Activated naive CD4-positive, alpha-beta T cell treated with anti-CD3 and anti-CD28 coated beads for 36 hours (primary cell): ENCODE measurements around the gene RBM23. TPM values are rescaled to one million over a fixed set of nuclear protein-coding genes. Genes with fewer than 3 reads are reported as not detected.

Experiments used
- CTCF ChIA-PET: fragments of 350-600 bp; sonication (Branson Sonifier 250); formaldehyde crosslinking; loops from one replicate; lab custom pipeline; 2021; ENCODE audit warnings: antibody characterized with exemption; lab: Charles Lee
- DNase-seq: peaks from one replicate; pipeline ENCODE4 v3.0.0-alpha.2; 2020
- H3K27ac Mint-ChIP-seq: one replicate; pipeline ENCODE4 v1.8.0; 2021; ENCODE audit warnings: mild to moderate bottlenecking, mixed read lengths
- H3K27me3 Mint-ChIP-seq: one replicate; pipeline ENCODE4 v1.8.0; 2021; ENCODE audit warnings: low read depth, mixed read lengths
- H3K36me3 Mint-ChIP-seq: one replicate; pipeline ENCODE4 v1.8.0; 2021; ENCODE audit warnings: low read depth, mixed read lengths
- H3K4me1 Mint-ChIP-seq: one replicate; pipeline ENCODE4 v1.8.0; 2021; ENCODE audit warnings: low read depth, mixed read lengths
- H3K4me3 Mint-ChIP-seq: one replicate; pipeline ENCODE4 v1.8.0; 2021; ENCODE audit warnings: mild to moderate bottlenecking, moderate library complexity, mixed read lengths
- H3K9me3 Mint-ChIP-seq: one replicate; pipeline ENCODE4 v1.8.0; 2021; ENCODE audit warnings: mixed read lengths
- intact Hi-C: fragments of 100-400 bp; cut with micrococcal nuclease; formaldehyde crosslinking; loops from one replicate; pipeline ENCODE4 v1.15.1; 2023
- total RNA-seq, 2 experiments: library from RNA; stranded (reverse); gene quantifications; one replicate each; pipeline ENCODE4 v1.2.3, GENCODE V29; 2021

Gene RBM23
- total RNA-seq, 2 experiments from 2014 or later = 53.5 to 61.2 TPM

GRCh38 chr14:22896356-22896755 is 22.6 kb downstream of the RBM23 start:
- H3K9me3 Mint-ChIP-seq = no peaks in the 10 kb centered on the region
- H3K4me1 Mint-ChIP-seq = peaks cover 12% of the 10 kb centered on the region
- no peak overlapping the region for H3K27ac Mint-ChIP-seq
- intact Hi-C loops = no loop called here
- no peaks in the 10 kb centered on the region for H3K27me3 Mint-ChIP-seq
- no peak overlapping the region for H3K4me3 Mint-ChIP-seq
- H3K36me3 Mint-ChIP-seq = peaks cover 4% of the 10 kb centered on the region
- no peak for DNase-seq
- CTCF ChIA-PET = interaction anchor here (0.8 to 3.1 kb wide), 8 partner anchors 11 to 172 kb away, joined by 3 to 27 read pairs (median 4); partner anchors contain the start of gene LRP10

DNA sequence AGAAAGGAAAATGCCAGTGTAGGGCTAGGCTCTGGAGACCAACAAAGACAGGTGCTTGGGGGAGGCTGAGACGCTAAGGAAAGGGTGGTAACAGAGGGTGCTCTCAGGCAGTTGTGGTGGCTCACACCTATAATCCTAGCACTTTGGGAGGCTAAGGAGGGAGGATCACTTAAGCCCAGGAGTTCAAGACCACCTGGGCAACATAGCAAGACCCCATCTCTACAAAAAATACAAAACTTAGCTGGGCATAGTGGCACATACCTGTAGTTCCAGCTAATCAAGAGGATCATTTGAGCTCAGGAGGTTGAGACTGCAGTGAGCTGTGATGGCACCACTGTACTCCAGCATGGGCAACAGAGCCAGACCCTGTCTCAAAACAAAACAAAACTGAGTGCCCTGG is 23.5 kb downstream of the RBM23 start:
- H3K27me3 Mint-ChIP-seq = no peaks in the 10 kb centered on the region
- H3K4me3 Mint-ChIP-seq = no peak overlapping the region
- DNase-seq = no peak
- CTCF ChIA-PET = interaction anchor here (0.5 to 3.1 kb wide), 4 partner anchors 17 to 75 kb away, joined by 4 to 27 read pairs (median 8); partner anchors contain the start of gene LRP10
- peaks cover 12% of the 10 kb centered on the region for H3K4me1 Mint-ChIP-seq
- intact Hi-C loops = no loop called here
- H3K27ac Mint-ChIP-seq = no peak overlapping the region
- peaks cover 1% of the 10 kb centered on the region for H3K36me3 Mint-ChIP-seq
- no peaks in the 10 kb centered on the region for H3K9me3 Mint-ChIP-seq

DNA sequence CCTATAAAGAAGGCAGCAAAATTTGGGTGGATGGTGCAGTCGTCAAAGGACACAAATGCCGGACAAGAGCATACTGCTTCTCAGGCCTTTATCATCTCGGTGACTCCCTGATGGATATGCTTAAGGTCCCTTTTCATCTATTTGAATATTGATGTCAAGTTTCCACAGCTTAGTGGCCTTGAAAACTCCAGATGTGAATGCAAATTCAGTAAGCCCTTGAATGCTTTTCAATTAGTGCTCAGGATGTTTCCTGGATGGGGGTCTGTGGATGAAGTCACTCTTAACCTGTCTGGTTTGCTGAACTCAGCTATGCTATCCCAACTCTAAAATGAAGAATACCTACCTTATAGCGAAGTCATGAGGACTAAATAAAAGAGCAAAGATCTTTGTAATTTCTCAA is 25.2 kb downstream of the RBM23 start:
- intact Hi-C loops = no loop called here
- no peaks in the 10 kb centered on the region for H3K27me3 Mint-ChIP-seq
- no peak overlapping the region for H3K4me3 Mint-ChIP-seq
- H3K27ac Mint-ChIP-seq = no peak overlapping the region
- no peaks in the 10 kb centered on the region for H3K36me3 Mint-ChIP-seq
- CTCF ChIA-PET = interaction anchor here (1.0 to 1.9 kb wide), 2 partner anchors 18 to 323 kb away, joined by 3 to 4 read pairs; no protein-coding TSS in a partner anchor
- H3K9me3 Mint-ChIP-seq = no peaks in the 10 kb centered on the region
- H3K4me1 Mint-ChIP-seq = peaks cover 17% of the 10 kb centered on the region
- no peak for DNase-seq

DNA sequence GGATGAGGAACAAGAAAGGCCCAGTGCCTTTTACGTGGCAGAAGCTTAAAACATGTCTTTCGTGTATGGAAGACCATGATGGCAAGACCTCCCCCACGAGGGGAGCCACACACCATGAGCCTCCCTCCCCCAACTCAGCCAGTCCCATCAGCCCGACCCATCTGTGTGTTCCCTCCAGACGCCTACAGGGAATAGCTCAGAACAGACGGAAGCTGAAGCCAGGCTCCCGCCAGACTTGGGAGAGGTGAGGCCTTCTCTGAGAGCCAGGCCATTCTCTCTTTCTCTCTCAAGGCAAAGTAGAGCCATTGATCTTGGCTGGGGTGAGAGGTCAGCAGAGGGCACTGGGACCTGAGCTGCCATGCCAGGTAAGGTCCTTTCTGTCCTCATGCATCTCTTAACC is 26.5 kb downstream of the RBM23 start:
- CTCF ChIA-PET = interaction anchor here (1.9 kb wide), 1 partner anchor 322 kb away, joined by 4 read pairs; no protein-coding TSS in a partner anchor
- H3K27ac Mint-ChIP-seq = no peak overlapping the region
- no peaks in the 10 kb centered on the region for H3K27me3 Mint-ChIP-seq
- intact Hi-C loops = no loop called here
- no peaks in the 10 kb centered on the region for H3K9me3 Mint-ChIP-seq
- no peaks in the 10 kb centered on the region for H3K36me3 Mint-ChIP-seq
- peaks cover 22% of the 10 kb centered on the region for H3K4me1 Mint-ChIP-seq
- no peak for DNase-seq
- H3K4me3 Mint-ChIP-seq = no peak overlapping the region

DNA sequence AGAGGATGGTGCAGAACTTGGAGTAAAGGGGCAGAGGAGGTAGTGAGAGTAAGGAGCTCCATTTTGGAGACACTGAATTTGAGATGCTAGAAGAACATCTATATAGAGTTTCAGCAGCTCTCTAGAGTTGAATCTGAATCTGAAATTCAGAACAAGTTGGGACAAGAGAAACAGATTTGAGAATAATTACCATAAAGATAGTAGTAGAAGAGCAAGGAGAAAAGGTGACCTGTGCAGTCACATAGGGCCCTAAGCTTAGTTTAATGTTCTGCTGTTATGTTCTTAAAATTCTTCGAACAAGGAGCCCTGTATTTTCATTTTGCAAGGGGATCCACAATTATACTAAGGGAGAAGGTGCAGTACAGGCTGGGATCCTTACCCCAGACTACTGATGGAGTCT is 28.5 kb downstream of the RBM23 start:
- CTCF ChIA-PET = interaction anchor here (0.6 to 10.8 kb wide), 6 partner anchors 10 to 108 kb away, joined by 3 to 125 read pairs (median 4); partner anchors contain the start of gene LRP10
- no peaks in the 10 kb centered on the region for H3K9me3 Mint-ChIP-seq
- no peak overlapping the region for H3K27ac Mint-ChIP-seq
- intact Hi-C loops = no loop called here
- H3K4me3 Mint-ChIP-seq = no peak overlapping the region
- no peaks in the 10 kb centered on the region for H3K36me3 Mint-ChIP-seq
- peaks cover 2% of the 10 kb centered on the region for H3K27me3 Mint-ChIP-seq
- DNase-seq = no peak
- peaks cover 32% of the 10 kb centered on the region for H3K4me1 Mint-ChIP-seq

DNA sequence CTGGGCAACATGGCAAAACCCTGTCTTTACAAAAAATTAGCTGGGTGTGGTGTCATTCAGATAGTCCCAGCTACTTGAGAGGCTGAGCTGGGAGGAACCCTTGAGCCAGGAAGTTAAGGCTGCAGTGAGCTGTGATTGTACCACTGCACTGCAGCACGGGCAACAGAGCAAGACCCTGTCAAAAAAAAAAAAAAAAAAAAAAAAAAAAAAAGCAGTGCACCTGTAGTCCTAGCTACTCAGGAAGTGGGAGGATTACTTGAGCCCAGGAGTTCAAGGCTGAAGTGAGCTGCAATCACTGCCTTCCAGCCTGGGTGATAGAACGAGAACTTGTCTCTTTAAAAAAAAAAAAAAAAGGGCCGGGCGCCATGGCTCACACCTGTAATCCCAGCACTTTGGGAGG is 30.3 kb downstream of the RBM23 start:
- Mint-ChIP-seq H3K27ac (no peak overlapping the region), H3K9me3 (no peaks in the 10 kb centered on the region), H3K27me3 (peaks cover 2% of the 10 kb centered on the region), H3K4me3 (no peak overlapping the region), H3K4me1 (peaks cover 40% of the 10 kb centered on the region), H3K36me3 (no peaks in the 10 kb centered on the region)
- CTCF ChIA-PET = interaction anchor here (0.6 to 10.8 kb wide), 11 partner anchors 12 to 802 kb away, joined by 3 to 125 read pairs (median 3); partner anchors contain the start of gene LRP10
- peak; percentile 57 for DNase-seq
- intact Hi-C loops = loop anchor here (1.0 kb wide), 1 partner anchor 12 kb away; no protein-coding TSS in a partner anchor

- H3K27ac Mint-ChIP-seq = peak overlapping the region; percentile 13
Measured at GRCh38 chr14:22887990-22888378, 31.0 kb downstream of the RBM23 start.

DNA sequence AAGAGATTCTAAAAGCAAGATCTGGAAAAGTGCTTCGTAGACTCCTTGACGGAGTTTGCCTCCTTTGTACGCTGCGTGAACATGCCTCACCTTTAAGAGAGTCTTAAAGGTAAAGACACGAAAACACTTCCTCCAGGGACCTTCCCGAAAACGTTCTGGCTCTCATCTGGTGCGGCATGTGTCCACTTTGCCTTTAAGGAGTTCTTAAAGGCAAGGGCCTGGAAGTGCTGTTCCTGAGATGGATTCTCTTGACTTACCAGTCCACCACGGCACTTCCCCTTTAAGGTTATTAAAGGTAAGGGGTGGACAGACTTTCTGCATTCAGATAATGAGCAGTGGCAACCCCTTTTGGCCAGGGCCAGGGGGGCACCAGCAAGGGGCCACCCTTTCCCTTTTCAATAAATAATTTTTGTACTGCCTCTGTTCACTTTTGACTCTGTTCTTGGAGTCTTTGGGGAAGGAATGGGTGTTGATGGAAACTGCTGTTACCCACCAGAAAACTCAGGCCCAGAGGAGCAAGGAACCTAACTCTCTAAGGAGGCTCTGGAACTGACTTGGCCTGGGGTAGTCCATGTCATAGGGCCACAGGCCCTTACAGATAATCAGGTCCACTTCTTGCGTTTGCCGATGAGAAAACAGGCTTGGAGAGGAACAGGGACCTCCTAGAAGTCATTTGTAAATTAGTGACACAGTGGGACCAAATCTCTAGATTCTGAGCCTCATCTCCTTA is 31.5 kb downstream of the RBM23 start:
- H3K4me3 Mint-ChIP-seq = peak overlapping the region; percentile 83
- H3K9me3 Mint-ChIP-seq = no peaks in the 10 kb centered on the region
- H3K27me3 Mint-ChIP-seq = peaks cover 2% of the 10 kb centered on the region
- H3K27ac Mint-ChIP-seq = peak overlapping the region; percentile 84
- CTCF ChIA-PET = interaction anchor here (1.1 to 10.8 kb wide), 5 partner anchors 13 to 73 kb away, joined by 3 to 125 read pairs (median 5); partner anchors contain the start of gene LRP10
- H3K36me3 Mint-ChIP-seq = no peaks in the 10 kb centered on the region
- H3K4me1 Mint-ChIP-seq = peaks cover 50% of the 10 kb centered on the region
- intact Hi-C loops = loop anchor here (1.0 to 2.0 kb wide), 4 partner anchors 16 to 59 kb away; partner anchors contain the start of genes LRP10, MRPL52, PRMT5 and RBM23
- peak; percentile 61 for DNase-seq

More at GRCh38 chr14:22887990-22888378, 31.0 kb downstream of the RBM23 start:
- H3K4me3 Mint-ChIP-seq = peak overlapping the region; percentile 83
- intact Hi-C loops = loop anchor here (1.0 to 2.0 kb wide), 5 partner anchors 12 to 59 kb away; partner anchors contain the start of genes LRP10, MRPL52, PRMT5 and RBM23
- H3K9me3 Mint-ChIP-seq = no peaks in the 10 kb centered on the region
- CTCF ChIA-PET = interaction anchor here (0.6 to 10.8 kb wide), 6 partner anchors 13 to 74 kb away, joined by 3 to 125 read pairs (median 4); partner anchors contain the start of gene LRP10
- peaks cover 45% of the 10 kb centered on the region for H3K4me1 Mint-ChIP-seq
- peaks cover 2% of the 10 kb centered on the region for H3K27me3 Mint-ChIP-seq
- DNase-seq = peak; percentile 59
- H3K36me3 Mint-ChIP-seq = no peaks in the 10 kb centered on the region

GRCh38 chr14:22886500-22887259 is 32.3 kb downstream of the RBM23 start:
- Mint-ChIP-seq H3K27me3 (peaks cover 2% of the 10 kb centered on the region), H3K4me3 (peak overlapping the region; percentile 83), H3K4me1 (peaks cover 50% of the 10 kb centered on the region), H3K36me3 (no peaks in the 10 kb centered on the region), H3K9me3 (no peaks in the 10 kb centered on the region), H3K27ac (peak overlapping the region; percentile 84)
- peak; percentile 87 for DNase-seq
- intact Hi-C loops = loop anchor here (1.0 to 2.0 kb wide), 4 partner anchors 15 to 58 kb away; partner anchors contain the start of genes LRP10, MRPL52, PRMT5 and RBM23
- CTCF ChIA-PET = interaction anchor here (1.1 to 10.8 kb wide), 4 partner anchors 14 to 43 kb away, joined by 3 to 125 read pairs (median 38); partner anchors contain the start of gene LRP10

DNA sequence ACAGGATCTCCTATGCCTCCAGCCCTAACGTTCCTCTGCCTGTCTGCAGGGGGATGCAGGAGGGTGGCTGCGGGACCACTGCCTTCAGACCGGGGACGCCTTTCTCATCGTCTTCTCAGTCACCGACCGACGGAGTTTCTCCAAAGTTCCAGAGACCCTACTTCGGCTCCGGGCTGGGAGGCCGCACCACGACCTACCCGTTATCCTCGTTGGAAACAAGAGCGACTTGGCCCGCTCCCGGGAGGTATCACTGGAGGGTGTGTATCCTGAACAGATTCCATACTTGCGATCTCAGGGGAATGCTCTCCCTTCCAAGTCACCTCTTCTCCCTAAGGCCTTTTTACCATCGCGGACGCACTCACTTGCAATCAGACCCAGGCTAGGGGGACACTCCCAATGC is 33.0 kb downstream of the RBM23 start:
- no peak for DNase-seq
- no peaks in the 10 kb centered on the region for H3K36me3 Mint-ChIP-seq
- peak overlapping the region; percentile 83 for H3K4me3 Mint-ChIP-seq
- CTCF ChIA-PET = interaction anchor here (0.9 to 10.8 kb wide), 4 partner anchors 14 to 63 kb away, joined by 3 to 125 read pairs (median 38); partner anchors contain the start of gene LRP10
- peaks cover 50% of the 10 kb centered on the region for H3K4me1 Mint-ChIP-seq
- H3K27ac Mint-ChIP-seq = no peak overlapping the region
- no peaks in the 10 kb centered on the region for H3K9me3 Mint-ChIP-seq
- peaks cover 2% of the 10 kb centered on the region for H3K27me3 Mint-ChIP-seq
- intact Hi-C loops = loop anchor here (2.0 kb wide), 1 partner anchor 57 kb away; the partner anchor contains the start of gene MRPL52

DNA sequence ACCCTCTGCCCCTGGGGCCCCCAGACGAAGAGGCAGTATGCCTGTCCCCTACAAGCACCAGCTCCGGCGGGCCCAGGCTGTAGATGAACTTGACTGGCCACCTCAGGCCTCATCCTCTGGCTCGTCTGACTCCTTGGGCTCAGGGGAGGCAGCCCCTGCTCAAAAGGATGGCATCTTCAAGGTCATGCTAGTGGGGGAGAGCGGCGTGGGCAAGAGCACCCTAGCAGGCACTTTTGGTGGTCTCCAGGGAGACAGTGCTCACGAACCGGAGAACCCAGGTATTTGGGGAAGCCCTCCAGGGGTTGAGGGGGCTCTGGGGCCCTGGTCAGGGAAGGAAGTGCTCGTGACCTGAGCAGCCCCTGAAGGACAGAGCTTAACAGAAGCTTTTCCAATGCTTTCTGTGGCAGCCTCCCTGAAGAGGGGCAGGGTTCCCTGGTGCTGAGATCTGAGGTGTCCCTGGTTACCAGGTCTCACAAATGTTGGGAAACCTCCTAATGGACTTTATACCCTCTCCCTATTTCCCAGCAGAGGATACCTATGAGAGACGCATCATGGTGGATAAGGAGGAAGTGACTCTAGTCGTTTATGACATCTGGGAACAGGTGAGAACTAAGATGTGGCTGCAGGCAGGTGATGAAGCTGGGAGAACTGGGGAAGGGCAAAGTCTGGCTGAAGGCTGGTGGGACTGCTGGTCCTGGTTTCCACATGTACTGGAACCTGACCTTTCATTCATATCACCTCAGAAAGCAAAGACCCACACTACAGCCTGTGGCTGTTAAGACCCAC is 34.0 kb downstream of the RBM23 start:
- no peak overlapping the region for H3K27ac Mint-ChIP-seq
- H3K36me3 Mint-ChIP-seq = no peaks in the 10 kb centered on the region
- H3K9me3 Mint-ChIP-seq = no peaks in the 10 kb centered on the region
- no peak overlapping the region for H3K4me3 Mint-ChIP-seq
- peaks cover 45% of the 10 kb centered on the region for H3K4me1 Mint-ChIP-seq
- CTCF ChIA-PET = interaction anchor here (0.9 to 10.8 kb wide), 6 partner anchors 12 to 61 kb away, joined by 3 to 125 read pairs (median 4); partner anchors contain the start of gene LRP10
- no peak for DNase-seq
- peaks cover 2% of the 10 kb centered on the region for H3K27me3 Mint-ChIP-seq
- intact Hi-C loops = no loop called here
